NCI-H345 treated with DMSO at 0.1 percent for 48 hours (cell line): Measurements from ENCODE around the gene MPPED1.

ENCODE experiments used
- DNase-seq: peaks from one replicate; lab custom pipeline; 2025; ENCODE audit not compliant: unreplicated experiment; lab: John Stamatoyannopoulos, UW

The MPPED1 gene

GRCh38 chr22:43392385-43392989 is 19.3 kb upstream of the MPPED1 start:
- DNase-seq, result no peak

- DNase-seq, result no peak
These were observed 18.5 kb upstream of the MPPED1 start for GRCh38 chr22:43393132-43393843.

GRCh38 chr22:43393844-43394474 is 17.9 kb upstream of the MPPED1 start:
- no peak for DNase-seq

DNA sequence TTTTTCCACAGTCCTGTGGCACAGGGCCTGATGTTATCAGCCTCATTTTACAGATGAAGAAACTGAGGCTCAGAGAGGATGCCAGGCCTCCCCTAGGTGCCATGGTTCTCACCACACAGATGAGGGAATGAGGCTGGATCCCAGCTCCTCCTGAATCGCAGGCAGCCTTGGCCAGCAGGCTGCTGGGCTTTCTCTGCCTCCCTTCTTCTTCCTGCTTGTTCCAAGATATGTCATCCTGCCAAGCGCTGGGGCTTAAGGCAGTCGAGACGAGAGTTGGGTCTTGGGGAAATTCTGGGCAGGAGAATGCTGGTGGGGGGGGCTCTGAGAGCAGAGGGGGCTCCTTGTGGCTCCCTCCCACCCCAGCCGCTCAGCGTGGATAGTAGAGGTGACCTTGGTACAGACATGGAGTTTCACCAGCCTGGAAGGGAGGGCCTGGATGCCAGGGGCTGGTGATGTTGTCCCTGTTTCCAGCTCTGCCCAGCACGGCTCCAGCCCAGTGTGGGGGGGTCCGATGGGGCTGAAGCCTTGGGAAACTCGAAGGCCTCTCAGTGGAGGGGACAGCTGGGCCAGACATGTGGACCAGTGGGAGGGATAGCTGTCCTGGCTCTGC is 16.6 kb upstream of the MPPED1 start:
- DNase-seq, result no peak

GRCh38 chr22:43396321-43396933 is 15.4 kb upstream of the MPPED1 start:
- no peak for DNase-seq

DNA sequence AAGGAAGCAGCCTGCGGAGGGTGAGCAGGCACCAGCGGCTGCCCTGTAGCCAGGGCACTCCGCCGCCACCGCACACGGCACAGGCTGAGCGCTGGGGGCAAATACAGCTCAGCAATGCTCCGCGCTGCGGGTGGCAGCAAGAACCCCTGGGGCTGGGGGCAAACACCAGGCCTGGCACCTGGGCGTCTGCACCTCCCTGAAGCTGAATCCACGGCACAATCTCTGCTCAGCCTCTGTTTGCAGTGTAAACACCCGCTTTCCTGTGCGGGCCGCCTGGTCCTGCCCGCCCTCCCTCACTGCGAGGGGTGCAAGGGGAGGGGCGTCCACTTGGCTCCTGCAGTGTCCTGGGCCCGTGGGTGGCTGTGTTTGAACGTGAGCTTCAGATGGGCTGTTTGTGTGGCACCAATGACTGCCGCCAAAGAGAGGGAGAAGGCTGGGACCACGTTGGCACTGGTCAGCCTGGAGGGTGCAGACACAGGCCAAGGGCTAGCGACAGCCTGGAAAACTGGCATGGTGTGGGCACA is 14.8 kb upstream of the MPPED1 start:
- DNase-seq, result peak; percentile 50

GRCh38 chr22:43397766-43398165 is 14.0 kb upstream of the MPPED1 start:
- no peak for DNase-seq

- DNase-seq, result no peak
These were observed 13.6 kb upstream of the MPPED1 start for GRCh38 chr22:43398246-43398645.

DNA sequence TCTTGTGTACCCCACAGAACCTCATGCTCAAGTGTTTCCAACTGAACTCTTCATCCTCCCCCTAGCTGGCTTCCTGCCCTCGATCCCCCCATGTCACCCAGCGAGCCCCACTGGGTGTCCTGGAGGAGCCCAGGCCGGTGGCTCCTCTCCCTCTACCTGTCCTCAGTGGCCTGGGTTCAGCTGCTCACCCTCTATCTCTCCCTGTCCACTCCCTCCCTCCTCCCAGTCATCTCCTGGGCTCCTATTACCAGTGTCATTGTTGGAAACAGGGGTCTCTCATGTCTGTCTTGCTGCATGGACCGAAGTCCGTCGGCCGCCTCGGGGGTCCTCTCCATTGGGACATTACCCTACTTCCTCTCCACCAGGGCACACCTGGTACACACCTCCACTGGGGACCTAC is 12.9 kb upstream of the MPPED1 start:
- DNase-seq, result no peak

DNA sequence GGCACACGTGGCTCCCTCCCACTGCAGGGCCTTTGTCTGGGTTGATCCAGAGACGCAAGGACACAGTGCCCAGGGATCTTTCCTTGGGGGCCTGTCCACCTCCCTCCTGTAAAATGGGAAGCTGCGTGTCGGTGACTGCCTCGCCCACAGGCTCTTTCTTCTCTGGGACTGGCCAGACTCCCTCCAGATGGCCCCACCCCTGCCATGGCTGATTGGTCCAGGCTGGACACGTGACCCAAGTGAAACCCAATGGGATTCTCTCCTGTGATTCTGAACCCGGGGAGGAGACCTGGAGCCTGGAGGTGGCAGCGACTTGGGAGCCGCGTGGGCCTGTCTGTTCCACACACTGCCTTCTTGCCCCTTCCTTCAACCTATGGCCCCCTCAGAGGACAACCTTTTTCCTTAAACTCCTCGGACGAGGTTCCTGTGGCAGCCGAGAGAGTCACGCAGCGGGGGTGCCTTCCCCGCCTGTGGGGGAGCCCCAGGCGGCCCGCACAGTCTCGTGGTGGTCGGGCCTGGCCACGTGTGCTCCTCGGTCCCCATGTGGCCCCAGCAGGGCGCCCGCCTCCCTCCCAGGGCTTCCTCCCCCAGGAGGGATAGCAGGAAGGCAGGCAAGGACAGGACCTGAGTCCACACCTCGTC is 12.4 kb upstream of the MPPED1 start:
- DNase-seq, result no peak

DNA sequence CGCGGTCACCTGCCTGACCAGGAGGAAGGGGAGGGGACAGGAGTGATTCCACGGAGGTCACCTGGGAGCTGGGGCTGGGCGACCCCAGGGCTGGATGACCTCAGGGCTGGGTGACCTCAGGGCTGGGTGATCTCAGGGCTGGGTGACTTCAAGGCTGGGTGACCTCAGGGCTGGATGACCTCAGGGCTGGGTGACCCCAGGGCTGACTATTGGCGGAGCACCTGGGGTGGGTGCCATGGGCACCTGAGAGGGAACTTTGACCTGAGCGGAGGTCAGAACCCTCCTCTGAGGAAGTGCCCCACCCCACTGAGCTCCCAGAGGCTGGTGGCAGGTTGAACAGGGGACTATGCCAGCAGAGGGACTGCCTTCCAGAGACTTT is 11.8 kb upstream of the MPPED1 start:
- DNase-seq, result no peak

DNA sequence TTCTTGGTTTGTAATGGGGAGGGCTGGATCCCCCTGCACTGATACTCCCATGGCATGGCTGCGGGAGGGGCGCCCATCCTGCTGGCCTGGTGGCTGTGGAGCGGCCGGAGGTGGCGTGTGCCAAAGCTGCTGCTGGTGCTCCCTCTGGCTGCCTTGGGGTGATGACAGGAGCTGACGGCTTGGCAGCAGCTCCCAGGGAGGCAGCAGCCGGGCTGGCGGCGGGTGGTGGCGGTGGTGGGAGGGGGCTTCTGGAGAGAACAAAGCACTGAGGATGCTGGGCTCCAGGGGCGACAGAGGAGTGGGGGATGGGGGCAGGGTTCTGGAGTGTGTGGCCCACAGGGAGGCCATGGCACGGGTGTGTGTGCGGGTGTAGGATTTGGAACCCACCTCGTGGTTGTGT is 11.4 kb upstream of the MPPED1 start:
- no peak for DNase-seq

- DNase-seq, result no peak
These were observed 10.6 kb upstream of the MPPED1 start for GRCh38 chr22:43401233-43401632.

DNA sequence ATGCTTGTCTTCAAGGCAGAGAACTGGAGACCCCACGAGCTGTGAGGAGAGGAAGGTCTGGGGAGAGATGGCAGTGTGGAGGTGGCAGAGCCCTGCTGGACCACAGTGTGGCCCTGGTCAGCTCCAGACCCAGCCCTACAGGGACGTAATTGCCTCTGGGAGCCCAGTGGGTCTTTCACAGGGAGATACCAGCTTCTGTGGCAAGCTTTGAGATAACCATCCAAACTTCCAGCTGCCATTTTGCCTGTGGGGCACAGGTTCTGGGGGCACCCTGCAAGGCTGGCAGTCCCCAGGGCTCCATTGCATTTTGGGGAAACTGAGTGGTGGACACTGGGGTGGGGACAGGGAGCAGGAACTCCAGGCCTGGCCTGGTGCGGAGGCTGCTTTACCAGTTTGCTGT is 10.2 kb upstream of the MPPED1 start:
- no peak for DNase-seq

DNA sequence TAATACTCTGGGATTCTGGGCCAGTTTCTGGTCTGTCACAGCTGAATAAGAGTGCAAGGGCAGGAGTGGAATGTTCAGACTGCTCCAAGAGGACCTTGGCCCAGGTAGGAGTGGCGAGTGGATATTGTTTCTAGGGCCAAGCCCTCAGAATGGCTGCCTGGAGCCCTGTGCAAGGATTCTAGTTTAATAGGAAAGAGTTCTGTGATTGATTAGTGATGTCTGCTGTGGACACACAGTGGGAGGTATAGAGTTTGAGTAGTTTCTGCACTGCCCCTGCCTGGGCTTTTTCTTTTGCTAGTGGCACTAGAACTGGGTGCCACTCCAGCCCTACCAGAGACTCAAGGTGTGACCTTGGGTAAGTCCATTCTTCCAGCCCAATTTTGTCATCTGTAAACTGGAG is 9.7 kb upstream of the MPPED1 start:
- DNase-seq, result no peak

- peak; percentile 34 for DNase-seq
These were observed 7.0 kb upstream of the MPPED1 start for GRCh38 chr22:43404673-43405385.

DNA sequence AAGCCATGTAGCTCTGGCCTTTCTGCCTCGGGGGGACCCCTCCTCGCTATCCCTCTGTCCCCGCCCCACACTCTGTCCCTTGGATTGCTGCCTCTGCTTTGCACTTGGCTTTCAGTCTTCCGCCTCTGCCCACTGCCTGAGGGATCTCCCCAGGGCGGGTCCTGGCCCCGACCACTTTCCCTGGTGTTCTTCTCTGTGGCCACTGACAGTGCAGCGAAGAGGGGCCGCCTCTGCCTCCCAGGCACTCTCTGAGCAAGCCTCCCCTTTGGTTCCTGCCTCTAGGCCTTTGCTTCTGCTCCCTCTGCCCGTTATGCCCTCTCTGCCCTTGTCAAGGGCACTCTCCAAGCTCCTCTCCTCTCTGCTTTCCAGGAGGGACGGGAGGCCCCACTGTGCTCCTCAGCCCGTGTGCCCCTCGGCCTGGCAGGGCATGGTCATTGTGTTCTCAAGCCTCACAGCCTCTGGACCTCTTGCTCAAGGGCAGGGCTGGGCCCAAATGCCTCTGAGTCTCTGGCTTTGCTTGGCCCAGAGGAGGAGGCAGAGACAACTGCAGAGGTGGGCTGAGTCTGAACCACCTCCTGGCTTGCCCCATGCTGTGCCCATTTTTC is 5.5 kb upstream of the MPPED1 start:
- DNase-seq, result no peak

DNA sequence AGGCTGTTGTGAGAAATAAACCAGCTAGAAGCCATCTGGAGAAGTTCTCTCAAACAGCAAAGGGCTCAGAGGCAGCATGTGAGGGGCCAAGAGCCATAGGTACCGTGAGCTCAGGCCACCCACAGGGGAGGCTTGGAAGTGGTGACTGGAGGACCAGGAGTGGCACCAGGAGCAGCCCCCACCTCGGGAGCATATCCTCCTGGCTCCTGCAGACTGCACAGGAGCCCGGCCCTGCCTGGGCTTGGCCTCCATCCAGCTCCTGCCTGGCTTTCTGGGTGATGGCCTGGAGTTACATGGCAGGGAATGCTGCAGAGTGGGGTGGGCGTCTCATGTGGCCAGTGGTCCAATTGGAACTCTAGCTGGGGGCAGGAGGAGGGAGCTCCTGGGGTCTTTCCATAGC is 4.2 kb upstream of the MPPED1 start:
- DNase-seq, result no peak

- no peak for DNase-seq
These were observed 3.8 kb upstream of the MPPED1 start for GRCh38 chr22:43408009-43408408.

DNA sequence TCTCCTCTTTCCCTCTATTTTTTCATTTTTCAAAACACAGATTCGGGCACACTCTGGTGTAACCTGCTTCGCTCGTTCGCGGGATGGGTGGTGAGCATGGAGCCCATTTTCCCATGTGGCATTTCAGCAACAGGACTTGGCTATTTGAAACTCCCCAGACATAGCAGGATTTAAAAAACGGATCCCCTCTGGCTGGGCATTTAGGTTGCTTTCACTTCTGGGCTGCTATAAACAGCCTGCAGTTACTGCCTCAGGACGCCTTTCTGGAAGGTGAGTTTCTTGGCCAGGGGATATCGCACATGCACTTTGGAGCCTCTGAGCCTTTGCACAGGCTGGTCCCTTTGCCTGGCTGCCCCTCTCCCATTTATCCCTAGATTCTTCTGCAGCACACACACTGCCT is 2.8 kb upstream of the MPPED1 start:
- DNase-seq, result no peak
